PC-3 (cell line): Measurements from ENCODE around the gene PEX10. TPM values are rescaled to one million over a fixed set of nuclear protein-coding genes. Genes with fewer than 3 reads are reported as not detected.
A peak's percentile ranks its signal among the peaks of the same experiment; 100 is the strongest.

Experiments
- ATAC-seq: fragments of 200-7000 bp; cut with Tn5 transposase; 2 replicates; pipeline ENCODE4 v1.9.1; 2020; ENCODE audit warnings: mild to moderate bottlenecking, moderate library complexity
- BruUV-seq: library from RNA; stranded (reverse); fragments of 400-500 nt; replicated peaks from 2 replicates; lab custom pipeline; 2021; lab: Mats Ljungman, UMichigan
- CTCF ChIA-PET: fragments of 300-600 bp; sonication (Branson Sonifier 250); formaldehyde crosslinking; loops from one replicate; lab custom pipeline; 2022; ENCODE audit warnings: antibody characterized with exemption; lab: Charles Lee
- POLR2A ChIA-PET: fragments of 300-600 bp; sonication (Branson Sonifier 250); formaldehyde crosslinking; loops from one replicate; lab custom pipeline; 2022; ENCODE audit warnings: antibody characterized with exemption; ENCODE audit not compliant: unreplicated experiment; lab: Charles Lee
- DNase-seq: peaks from one replicate; pipeline ENCODE4 v3.0.0-alpha.2; 2015
- H2AFZ ChIP-seq: fragments of 300-600 bp; sonication (generic); 2 replicates; pipeline ENCODE4 v1.6.0; 2016; ENCODE audit warnings: antibody characterized with exemption, low read length
- H3F3A ChIP-seq: fragments of 300-600 bp; sonication (generic); one replicate; pipeline ENCODE4 v1.6.0; 2017; ENCODE audit warnings: antibody characterized with exemption, low read length, control low read depth, mild to moderate bottlenecking; ENCODE audit not compliant: unreplicated experiment
- H3K27ac ChIP-seq: fragments of 300-600 bp; sonication (generic); 2 replicates; pipeline ENCODE4 v1.5.1; 2016; ENCODE audit warnings: mild to moderate bottlenecking, low read length
- H3K27me3 ChIP-seq: fragments of 300-600 bp; sonication (generic); 2 replicates; pipeline ENCODE4 v1.6.1; 2016; ENCODE audit warnings: low read length, mixed read lengths
- H3K36me3 ChIP-seq: fragments of 300-600 bp; sonication (generic); 2 replicates; pipeline ENCODE4 v1.6.1; 2016; ENCODE audit warnings: low read depth, mixed run types, low read length, mixed read lengths
- H3K4me1 ChIP-seq: fragments of 300-600 bp; sonication (generic); 2 replicates; pipeline ENCODE4 v1.5.1; 2016; ENCODE audit warnings: low read length; ENCODE audit not compliant: insufficient read depth
- H3K4me2 ChIP-seq: fragments of 300-600 bp; sonication (generic); 2 replicates; pipeline ENCODE4 v1.6.0; 2016; ENCODE audit warnings: low read length
- H3K4me3 ChIP-seq: fragments of 300-600 bp; sonication (generic); 2 replicates; pipeline ENCODE4 v1.5.1; 2016; ENCODE audit warnings: mild to moderate bottlenecking, low read length, mixed read lengths
- H3K79me2 ChIP-seq: fragments of 300-600 bp; sonication (generic); 2 replicates; pipeline ENCODE4 v1.6.1; 2017; ENCODE audit warnings: low read length, mixed read lengths
- H3K9ac ChIP-seq: fragments of 300-600 bp; sonication (generic); 2 replicates; pipeline ENCODE4 v1.6.0; 2016; ENCODE audit warnings: mild to moderate bottlenecking, low read length
- H3K9me2 ChIP-seq: fragments of 300-600 bp; sonication (generic); replicated peaks from 2 replicates; pipeline ENCODE4 v1.6.1; 2016; ENCODE audit warnings: mixed run types, low read length, mixed read lengths
- H3K9me3 ChIP-seq: fragments of 300-600 bp; sonication (generic); 2 replicates; pipeline ENCODE4 v1.6.1; 2016; ENCODE audit warnings: low read length, mixed read lengths
- H4K20me1 ChIP-seq: fragments of 300-600 bp; sonication (generic); 2 replicates; pipeline ENCODE4 v1.6.1; 2016; ENCODE audit warnings: low read length, mixed read lengths
- EZH2 ChIP-seq: fragments of 300-600 bp; sonication (generic); IDR thresholded peaks from one replicate; pipeline ENCODE4 v1.6.1; 2017; ENCODE audit warnings: antibody characterized with exemption, mild to moderate bottlenecking, low read length; ENCODE audit not compliant: unreplicated experiment
- EZH2phosphoT487 ChIP-seq: fragments of 300-600 bp; sonication (generic); IDR thresholded peaks from 2 replicates; pipeline ENCODE4 v1.6.1; 2018; ENCODE audit warnings: mild to moderate bottlenecking, antibody characterized with exemption, low read length, borderline replicate concordance
- intact Hi-C: fragments of 100-400 bp; cut with micrococcal nuclease; formaldehyde crosslinking; loops from 2 replicates; pipeline ENCODE4 v1.9.0; 2023
- total RNA-seq: library from RNA; depleted of rRNA; stranded (reverse); fragments of >200 nt; gene quantifications from 2 replicates; pipeline ENCODE4 v1.2.3, GENCODE V29; 2014
- TF ChIP-seq, protein P1 (sequence below): fragments of 300-600 bp; sonication (generic); conservative IDR thresholded peaks from 2 replicates; pipeline ENCODE4 v1.5.1; 2017; ENCODE audit warnings: antibody characterized with exemption, low read depth, mild to moderate bottlenecking, low read length

Gene PEX10
- total RNA-seq, 1 experiment from 2014 or later, result 100 TPM

DNA sequence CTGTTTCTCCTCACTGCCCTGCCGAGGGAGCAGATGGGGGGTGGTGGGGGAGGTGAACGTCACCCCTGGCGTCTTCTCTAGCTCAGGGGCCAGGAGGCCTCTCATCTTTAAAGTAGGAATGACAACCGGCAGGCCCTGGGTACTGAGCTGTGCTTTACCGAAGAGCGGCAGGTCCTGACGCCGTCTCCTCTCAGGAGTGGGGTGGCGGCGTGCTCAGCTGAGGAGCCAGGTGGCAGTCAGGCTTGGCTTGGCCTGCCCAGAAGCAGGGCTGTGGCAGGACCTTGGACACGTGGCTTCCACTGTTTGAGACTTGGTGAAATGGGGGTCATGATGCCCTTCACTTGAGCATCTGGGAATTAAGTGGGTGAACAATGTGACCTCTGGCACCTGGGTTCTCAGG lies 17.6 kb downstream of the PEX10 start:
- Histone ChIP-seq H3K9me2 (no peaks in the 10 kb centered on the region), H3K4me1 (peaks cover 22% of the 10 kb centered on the region), H3K4me3 (no peak overlapping the region), H3K79me2 (peaks cover 72% of the 10 kb centered on the region), H3K4me2 (no peak overlapping the region), H3K9ac (no peak overlapping the region), H2AFZ (no peak overlapping the region), H3K9me3 (no peaks in the 10 kb centered on the region), H3K27me3 (no peaks in the 10 kb centered on the region), H3K36me3 (peaks cover 63% of the 10 kb centered on the region), H4K20me1 (peaks cover 13% of the 10 kb centered on the region), H3F3A (peaks cover 5% of the 10 kb centered on the region), H3K27ac (no peak overlapping the region)
- no TSS peak for BruUV-seq
- DNase-seq (no peak), ATAC-seq (no peak)
- TF ChIP-seq EZH2 (no peak), EZH2phosphoT487 (no peak)
- TF ChIP-seq, protein P1, sequence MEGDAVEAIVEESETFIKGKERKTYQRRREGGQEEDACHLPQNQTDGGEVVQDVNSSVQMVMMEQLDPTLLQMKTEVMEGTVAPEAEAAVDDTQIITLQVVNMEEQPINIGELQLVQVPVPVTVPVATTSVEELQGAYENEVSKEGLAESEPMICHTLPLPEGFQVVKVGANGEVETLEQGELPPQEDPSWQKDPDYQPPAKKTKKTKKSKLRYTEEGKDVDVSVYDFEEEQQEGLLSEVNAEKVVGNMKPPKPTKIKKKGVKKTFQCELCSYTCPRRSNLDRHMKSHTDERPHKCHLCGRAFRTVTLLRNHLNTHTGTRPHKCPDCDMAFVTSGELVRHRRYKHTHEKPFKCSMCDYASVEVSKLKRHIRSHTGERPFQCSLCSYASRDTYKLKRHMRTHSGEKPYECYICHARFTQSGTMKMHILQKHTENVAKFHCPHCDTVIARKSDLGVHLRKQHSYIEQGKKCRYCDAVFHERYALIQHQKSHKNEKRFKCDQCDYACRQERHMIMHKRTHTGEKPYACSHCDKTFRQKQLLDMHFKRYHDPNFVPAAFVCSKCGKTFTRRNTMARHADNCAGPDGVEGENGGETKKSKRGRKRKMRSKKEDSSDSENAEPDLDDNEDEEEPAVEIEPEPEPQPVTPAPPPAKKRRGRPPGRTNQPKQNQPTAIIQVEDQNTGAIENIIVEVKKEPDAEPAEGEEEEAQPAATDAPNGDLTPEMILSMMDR, result no peak
- ChIA-PET POLR2A (no interaction called here), CTCF (no interaction called here)
- intact Hi-C loops, result no loop called here

DNA sequence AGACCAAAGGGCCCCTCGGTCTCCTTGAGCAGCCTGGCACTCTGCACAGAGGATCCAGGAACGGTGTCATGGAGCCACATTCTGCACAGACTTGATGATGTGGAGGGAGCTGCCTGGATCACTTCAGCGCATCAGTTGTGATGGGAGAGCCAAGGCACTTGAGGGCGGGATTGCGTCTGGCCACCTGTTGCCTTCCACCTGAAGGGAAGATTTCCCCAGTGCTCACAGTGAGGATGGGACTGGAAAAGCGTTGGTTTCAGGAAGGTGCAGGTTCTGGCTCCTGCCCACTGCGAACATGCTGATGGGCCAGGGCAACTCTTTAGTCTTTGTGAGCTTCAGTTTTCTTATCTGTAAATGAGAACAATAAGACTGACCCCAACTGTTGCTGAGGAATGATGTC lies 18.1 kb downstream of the PEX10 start:
- peaks cover 22% of the 10 kb centered on the region for H3K4me1 ChIP-seq
- peaks cover 5% of the 10 kb centered on the region for H3F3A ChIP-seq
- no TSS peak for BruUV-seq
- no peak overlapping the region; the same call in 1 of the 2 replicates for H3K4me2 ChIP-seq
- no peak overlapping the region for H2AFZ ChIP-seq
- peaks cover 75% of the 10 kb centered on the region for H3K79me2 ChIP-seq
- intact Hi-C loops, result no loop called here
- peaks cover 13% of the 10 kb centered on the region for H4K20me1 ChIP-seq
- POLR2A ChIA-PET, result interaction anchor here (0.6 kb wide), 1 partner anchor 195 kb away, joined by 3 read pairs; no protein-coding TSS in a partner anchor
- CTCF ChIA-PET, result no interaction called here
- no peak overlapping the region for H3K4me3 ChIP-seq
- no peaks in the 10 kb centered on the region for H3K9me2 ChIP-seq
- DNase-seq (no peak), ATAC-seq (no peak)
- no peak overlapping the region for H3K9ac ChIP-seq
- H3K36me3 ChIP-seq, result peaks cover 57% of the 10 kb centered on the region
- H3K27me3 ChIP-seq, result no peaks in the 10 kb centered on the region
- no peak overlapping the region for H3K27ac ChIP-seq
- TF ChIP-seq EZH2phosphoT487 (no peak), EZH2 (no peak)
- TF ChIP-seq, protein P1, result no peak
- no peaks in the 10 kb centered on the region for H3K9me3 ChIP-seq

DNA sequence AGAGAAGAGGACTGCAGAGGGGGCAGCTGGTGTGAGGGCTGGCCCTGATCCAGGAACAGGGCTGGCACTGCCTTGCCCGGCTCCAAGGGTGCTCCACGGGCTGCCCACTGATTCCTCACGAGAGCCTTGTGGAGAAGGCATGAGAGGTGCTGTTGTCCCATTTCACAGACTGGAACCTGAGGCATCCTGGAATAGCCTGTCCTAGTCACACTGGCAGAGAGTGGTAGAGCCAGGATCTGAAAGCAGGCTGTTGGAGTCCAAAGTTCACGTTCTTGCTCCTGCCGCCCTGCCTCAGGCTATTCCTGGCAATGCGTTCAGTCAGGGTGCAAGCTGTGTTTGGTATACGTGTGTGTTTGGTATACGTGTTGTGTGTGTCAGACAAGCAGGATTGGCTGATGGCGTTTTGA lies 18.9 kb downstream of the PEX10 start:
- H3K27ac ChIP-seq, result no peak overlapping the region
- intact Hi-C loops, result no loop called here
- ATAC-seq (no peak), DNase-seq (no peak)
- peaks cover 50% of the 10 kb centered on the region; the same call in 1 of the 2 replicates for H3K36me3 ChIP-seq
- peak overlapping the region; percentile 97 for H3K4me2 ChIP-seq
- ChIA-PET CTCF (no interaction called here), POLR2A (no interaction called here)
- TF ChIP-seq EZH2 (no peak), EZH2phosphoT487 (no peak)
- TF ChIP-seq, protein P1, result no peak
- H3F3A ChIP-seq, result no peaks in the 10 kb centered on the region
- peaks cover 13% of the 10 kb centered on the region for H4K20me1 ChIP-seq
- BruUV-seq, result no TSS peak
- no peaks in the 10 kb centered on the region for H3K27me3 ChIP-seq
- H3K4me1 ChIP-seq, result peaks cover 22% of the 10 kb centered on the region
- H3K4me3 ChIP-seq, result peak overlapping the region; percentile 93
- H3K9me2 ChIP-seq, result no peaks in the 10 kb centered on the region
- H3K9ac ChIP-seq, result peak overlapping the region; percentile 96; the same call in 1 of the 2 replicates
- H3K79me2 ChIP-seq, result peaks cover 75% of the 10 kb centered on the region
- H3K9me3 ChIP-seq, result no peaks in the 10 kb centered on the region
- H2AFZ ChIP-seq, result no peak overlapping the region
